Stimulated activated CD8-positive, alpha-beta memory T cell treated with anti-CD3 and anti-CD28 coated beads, Interleukin-7, amount 100 ng/mL, for 24 hours (primary cell): Measurements from ENCODE around the gene SLC17A7.
"Not testable (repeated sequence)": the region's sequence is repeated elsewhere in the genome, so short reads cannot be mapped to it uniquely, and the experiment has no call there.

ENCODE experiments used
- DNase-seq: peaks from one replicate; pipeline ENCODE4 v3.0.0-alpha.2; 2020; ENCODE audit warnings: low read depth

Gene SLC17A7

DNA sequence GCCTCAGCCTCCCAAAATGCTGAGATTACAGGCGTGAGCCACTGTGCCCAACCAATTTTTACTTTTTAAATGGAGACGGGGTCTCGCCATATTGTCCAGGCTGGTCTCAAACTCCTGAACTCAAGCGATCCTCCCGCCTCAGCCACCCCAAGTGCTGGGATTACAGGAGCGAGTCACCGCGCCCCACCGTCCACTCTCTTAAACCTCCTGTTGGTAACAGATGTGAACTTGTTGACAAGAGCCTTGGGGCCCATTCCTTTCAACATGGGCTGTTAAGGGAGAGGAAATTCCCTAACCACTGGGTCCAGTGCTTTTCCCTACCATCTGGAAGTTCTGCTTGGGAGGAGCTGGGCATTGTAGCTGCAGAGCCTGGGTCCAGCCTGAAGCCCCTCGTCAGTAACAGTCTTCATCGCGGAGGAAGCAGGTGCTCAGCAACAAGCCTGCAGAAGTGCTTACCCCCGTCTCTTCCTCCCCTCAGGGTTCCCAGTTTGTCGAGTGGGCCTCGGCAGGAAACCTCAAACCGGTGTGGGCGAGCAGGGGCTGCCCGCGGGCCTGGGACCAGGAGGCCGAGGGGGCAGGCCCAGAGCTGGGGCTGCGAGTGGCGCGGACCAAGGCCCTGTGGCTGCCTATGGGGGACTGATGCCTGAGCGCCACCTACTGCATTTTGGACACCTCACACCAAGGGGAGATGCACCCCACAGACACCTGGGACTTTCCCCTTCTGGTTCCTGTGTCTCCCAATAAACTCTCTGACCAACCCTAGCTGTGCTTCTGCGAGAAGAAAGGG is 28.7 kb upstream of the SLC17A7 start:
- DNase-seq = no peak

DNA sequence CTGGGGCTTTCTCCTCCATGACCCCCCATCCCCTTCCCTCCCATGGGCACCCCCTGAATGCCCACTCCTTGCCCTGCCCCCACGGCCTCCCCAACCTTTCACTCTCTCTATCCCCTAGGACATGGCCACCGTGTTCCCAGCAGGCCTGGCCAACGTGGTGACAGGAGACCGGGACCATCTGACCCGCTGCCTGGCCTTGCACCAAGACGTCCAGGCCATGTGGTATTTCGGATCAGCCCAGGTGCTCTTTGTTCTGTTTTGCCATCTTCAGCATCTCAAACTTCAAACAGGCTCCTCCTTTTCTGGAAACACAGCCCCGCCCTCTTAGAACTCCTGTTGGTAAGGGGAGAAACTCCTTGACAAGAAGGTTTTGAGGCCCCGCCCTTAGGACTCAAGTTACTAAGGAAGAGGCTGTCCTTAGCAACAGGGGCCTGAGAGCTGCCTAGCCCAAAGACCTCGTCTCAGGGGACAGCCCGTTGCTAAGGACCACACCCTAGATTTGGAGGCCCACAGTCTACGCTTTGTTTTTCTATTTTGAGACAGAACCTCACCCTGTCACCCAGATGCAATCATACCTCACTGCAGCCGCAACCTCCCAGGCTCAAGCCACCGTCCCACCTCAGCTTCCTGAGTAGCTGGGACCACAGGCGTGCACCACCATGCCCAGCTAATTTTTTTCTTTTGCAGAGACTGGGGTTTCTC is 27.6 kb upstream of the SLC17A7 start:
- no peak for DNase-seq

DNA sequence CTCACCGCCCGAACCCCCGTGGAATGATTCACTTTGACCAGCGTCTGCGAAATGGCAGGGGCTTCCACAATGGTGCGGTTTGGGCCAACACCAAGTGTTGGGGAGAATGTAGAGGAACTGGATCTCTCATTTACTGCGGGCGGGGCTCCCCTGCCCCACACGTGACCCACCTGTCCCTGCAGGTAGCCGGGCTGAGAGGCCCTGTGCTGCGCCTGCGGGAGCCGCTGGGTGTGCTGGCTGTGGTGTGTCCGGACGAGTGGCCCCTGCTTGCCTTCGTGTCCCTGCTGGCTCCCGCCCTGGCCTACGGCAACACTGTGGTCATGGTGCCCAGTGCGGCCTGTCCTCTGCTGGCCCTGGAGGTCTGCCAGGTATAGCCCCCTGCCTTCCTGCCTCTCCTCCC is 26.9 kb upstream of the SLC17A7 start:
- no peak for DNase-seq

DNA sequence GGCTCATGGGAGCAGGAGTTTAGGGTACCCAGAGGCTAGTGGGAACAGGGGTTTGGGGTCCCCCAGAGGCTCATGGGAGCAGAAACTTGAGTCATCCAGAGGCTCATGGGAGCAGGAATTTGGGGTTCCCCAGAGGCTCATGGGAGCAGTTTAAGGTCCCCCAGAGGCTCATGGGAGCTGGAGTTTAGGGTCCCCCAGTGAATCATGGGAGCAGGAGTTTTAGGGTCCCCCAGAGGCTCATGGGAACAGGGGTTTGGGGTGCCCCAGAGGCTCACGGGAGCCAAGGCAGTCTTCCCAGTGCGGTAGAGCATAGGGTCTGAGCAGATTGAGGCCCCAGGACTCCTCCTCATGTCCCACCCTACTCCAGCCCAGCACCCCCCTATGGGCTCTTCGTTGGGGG is 24.0 kb upstream of the SLC17A7 start:
- DNase-seq = no peak

DNA sequence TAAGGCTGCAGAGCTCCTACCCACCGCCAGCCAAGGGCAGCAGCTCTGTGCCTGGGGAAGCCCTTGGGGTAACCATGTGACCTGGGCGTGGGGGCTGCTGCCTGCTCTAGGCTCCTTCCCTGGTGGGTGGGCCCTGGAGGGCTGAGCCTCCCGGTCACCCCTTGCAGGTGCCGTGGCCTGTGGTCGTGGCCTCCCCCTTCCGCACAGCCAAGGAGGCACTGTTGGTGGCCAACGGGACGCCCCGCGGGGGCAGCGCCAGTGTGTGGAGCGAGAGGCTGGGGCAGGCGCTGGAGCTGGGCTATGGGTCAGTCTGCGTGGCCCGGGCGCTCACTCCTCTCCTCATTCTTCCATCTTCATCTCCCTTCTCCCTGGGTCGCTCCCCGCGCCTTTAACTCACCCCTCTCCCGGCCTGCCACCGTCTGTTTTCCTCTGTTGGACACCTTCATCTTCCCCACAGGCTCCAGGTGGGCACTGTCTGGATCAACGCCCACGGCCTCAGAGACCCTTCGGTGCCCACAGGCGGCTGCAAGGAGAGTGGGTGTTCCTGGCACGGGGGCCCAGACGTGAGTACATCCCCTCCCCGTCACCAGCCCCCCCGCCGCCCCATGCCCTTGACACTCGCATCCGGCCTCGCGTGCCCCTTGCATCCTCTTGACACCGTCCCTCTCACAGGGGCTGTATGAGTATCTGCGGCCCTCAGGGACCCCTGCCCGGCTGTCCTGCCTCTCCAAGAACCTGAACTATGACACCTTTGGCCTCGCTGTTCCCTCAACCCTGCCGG is 22.8 kb upstream of the SLC17A7 start:
- no peak for DNase-seq

DNA sequence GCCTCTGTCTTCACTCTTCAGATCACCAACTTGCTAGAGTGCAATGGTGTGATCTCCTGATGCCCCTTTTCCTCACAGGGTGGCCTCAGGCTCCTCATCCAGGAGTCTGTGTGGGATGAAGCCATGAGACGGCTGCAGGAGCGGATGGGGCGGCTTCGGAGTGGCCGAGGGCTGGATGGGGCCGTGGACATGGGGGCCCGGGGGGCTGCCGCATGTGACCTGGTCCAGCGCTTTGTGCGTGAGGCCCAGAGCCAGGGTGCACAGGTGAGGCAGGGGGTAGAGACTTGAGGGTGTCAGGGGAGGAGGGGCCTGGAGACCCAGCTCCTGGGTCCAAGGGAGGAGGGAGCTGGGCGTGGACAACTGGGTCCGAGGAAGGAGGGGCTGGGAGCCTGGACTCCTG is 21.2 kb upstream of the SLC17A7 start:
- no peak for DNase-seq

DNA sequence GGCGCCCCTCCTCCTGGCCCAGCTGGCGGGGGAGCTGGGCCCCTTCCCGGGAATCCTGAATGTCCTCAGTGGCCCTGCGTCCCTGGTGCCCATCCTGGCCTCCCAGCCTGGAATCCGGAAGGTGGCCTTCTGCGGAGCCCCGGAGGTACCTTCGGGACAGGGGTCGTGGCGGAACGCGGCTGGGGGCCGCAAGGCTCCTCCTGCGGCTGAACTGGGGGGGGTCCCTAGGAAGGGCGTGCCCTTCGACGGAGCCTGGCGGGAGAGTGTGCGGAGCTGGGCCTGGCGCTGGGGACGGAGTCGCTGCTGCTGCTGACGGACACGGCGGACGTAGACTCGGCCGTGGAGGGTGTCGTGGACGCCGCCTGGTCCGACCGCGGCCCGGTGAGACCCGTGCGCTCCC is 20.3 kb upstream of the SLC17A7 start:
- DNase-seq = no peak

DNA sequence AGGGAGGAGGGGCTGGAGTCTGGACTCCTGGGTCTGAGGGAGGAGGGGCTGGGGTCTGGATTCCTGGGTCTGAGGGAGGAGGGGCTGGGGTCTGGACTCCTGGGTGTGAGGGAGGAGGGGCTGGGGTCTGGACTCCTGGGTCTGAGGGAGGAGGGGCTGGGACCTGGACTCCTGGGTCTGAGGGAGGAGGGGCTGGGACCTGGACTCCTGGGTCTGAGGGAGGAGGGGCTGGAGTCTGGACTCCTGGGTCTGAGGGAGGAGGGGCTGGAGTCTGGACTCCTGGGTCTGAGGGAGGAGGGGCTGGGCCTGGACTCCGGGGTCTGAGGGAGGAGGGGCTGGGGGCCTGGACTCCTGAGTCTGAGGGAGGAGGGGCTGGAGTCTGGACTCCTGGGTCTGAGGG is 19.8 kb upstream of the SLC17A7 start:
- not testable (repeated sequence) for DNase-seq

DNA sequence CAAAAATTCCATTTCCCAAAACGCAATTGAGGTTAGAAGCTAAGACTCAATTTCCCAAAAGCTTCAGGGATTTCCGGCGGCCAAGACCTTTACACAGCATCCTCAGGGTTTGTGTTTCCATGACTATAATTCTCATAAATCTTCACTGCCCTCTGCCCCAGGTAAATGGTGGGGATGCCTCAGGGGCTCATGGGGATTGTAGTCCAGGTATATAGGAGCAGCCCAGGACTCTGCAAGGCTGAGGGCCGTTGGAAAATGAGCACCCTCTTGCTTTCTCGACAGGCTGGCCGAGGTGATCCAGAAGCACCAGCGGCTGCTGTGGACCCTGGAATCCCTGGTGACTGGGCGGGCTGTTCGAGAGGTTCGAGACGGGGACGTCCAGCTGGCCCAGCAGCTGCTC is 18.1 kb upstream of the SLC17A7 start:
- no peak for DNase-seq

DNA sequence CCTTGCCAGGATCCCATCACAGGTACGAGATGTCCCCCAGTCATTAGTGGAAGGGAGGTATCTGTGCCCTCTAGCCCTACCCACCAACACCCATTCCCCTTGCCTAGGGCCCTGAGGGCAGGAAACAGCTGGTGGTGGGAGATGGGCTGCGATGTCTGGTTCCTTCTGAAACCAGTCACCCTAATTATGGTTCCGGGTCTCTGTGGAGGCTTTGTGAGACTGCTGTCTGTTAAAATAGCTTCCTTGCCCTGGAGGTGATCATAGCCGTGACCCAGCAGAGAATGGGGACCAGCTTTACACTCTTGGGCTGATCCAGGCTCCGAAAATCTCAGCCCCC is 17.2 kb upstream of the SLC17A7 start:
- no peak for DNase-seq

DNA sequence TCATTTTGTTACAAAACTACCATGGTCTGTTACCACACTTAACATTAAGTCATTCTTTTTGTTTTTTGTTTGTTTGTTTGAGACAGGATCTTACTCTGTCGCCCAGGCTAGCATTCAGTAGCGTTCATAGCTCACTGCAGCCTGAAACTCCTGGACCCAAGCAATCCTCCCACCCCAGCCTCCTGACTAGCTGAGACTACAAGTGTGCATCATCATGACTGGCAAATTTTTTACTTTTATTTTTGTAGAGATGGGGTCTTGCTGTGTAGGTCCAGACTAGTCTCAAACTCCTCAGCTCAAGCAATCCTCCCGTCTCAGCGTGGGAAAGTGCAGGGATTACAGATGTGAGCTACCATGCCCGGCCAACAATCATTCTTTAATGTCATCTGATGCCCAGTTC is 15.0 kb upstream of the SLC17A7 start:
- DNase-seq = no peak

DNA sequence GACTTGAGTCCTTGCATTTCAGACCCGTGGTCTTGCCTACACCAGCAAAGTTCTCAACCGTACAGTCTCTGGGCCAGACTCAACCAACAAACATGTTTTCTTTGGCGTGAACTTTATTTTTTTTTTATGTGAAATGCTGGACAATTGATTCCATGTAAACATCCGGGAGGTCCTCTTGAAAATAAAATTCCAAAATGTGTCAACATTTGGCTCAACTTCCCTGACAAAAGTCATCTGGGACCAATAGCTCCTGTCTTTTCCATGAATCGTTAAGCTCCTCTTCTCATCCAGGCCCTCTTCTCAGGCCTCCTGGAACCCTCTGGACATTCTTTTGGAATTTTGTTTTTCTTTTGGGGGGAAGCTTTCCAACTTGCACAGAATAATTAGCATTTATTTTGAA is 14.4 kb upstream of the SLC17A7 start:
- DNase-seq = no peak

DNA sequence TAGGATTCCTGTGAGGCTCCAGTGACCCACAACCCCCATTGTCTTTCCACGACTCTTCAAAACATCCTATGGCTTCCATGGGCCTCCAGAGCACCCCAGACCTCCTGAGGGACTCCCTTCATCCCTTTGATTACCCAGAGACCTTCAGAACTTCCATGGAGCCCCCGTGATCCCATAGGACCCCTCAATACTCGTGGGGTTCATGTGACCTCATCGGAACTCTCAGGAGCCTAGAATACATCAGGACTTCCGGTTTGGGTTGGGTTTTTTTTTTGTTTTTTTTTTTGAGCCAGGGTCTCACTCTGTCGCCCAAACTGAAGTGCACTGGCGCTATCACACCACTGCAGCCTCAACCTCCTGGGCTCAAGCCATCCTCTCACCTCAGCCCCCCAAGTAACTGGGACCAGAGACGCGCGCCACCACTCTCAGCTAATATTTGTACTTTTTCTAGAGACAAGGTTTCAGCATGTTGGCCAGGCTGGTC is 12.5 kb upstream of the SLC17A7 start:
- DNase-seq = no peak

DNA sequence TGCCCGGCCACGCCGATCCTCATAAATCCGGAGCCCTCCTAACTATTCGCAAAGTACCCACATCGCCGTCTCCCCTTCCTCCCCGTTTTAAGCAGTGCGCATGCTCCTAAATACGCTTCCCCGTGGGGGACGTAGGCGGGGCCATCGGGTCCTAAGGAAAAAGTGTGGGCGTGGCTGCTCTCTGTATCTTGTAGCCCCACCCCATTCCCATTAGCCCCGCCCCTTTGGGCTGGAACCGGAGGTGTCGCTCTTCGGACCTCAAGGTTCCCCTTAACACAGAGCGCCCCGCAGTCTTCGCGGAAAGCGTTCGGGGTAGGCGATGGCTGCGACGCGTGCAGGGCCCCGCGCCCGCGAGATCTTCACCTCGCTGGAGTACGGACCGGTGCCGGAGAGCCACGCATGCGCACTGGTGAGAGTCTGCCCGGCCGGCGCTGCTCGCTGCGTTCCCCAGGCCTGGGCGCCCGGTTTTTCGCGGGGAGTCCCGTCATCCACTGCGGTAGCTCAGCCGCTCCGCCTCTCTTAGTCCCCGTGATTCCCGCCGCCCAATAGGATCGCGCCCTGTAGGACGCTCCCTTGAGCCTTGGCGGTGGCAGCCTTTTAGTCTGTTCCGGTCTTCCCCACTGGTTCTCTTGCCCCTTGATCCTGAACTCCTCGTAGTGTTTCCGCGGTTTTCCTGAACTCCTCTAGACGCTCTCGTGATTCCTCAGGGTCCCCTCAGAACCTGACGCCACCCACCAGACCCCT is 11.9 kb upstream of the SLC17A7 start, which contains the start of gene ALDH16A1:
TSS of gene ALDH16A1 (plus strand) at position 213 of the 744 bp plus-strand sequence. CDS start at position 320, 107 bp downstream.
- DNase-seq = peak; percentile 93

DNA sequence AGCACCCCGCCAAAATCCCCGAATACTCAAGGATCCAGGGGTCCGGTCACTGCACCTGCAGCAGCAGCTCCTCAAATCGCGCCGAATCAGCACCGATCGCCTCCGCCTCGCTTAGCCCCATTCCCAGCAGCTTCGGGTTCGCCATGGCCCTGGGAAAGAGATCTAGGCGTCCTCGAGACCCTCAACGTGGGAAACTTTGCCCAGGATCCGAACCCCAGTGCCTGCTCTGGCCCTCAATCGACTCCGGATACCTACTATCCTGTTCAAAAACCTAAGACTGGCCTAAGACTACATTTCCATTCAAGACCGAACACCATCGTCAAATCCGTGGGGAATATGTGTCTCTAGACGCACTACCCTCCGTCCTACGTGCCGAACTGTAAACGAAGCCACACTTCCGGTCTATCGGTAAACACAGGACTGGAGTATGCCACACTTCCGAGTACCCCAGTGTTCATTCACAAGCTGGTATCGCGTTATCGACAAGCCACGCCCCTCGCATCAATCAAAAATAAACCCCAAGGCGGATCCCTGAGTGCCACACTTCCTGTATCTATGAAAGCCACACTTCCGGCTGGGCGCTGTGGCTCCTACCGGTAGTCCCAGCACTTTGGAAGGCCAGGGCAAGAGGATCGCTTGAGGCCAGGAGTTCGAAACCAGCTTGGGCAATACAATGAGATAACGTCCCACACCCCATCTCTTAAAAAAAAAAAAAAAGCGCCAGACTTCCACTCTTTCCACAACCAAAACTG is 10.3 kb upstream of the SLC17A7 start, which contains the start of gene PIH1D1:
TSS of gene PIH1D1 (minus strand) at position 385 of the 752 bp plus-strand sequence. CDS start at position 145, 240 bp downstream.
- DNase-seq = peak; percentile 88

DNA sequence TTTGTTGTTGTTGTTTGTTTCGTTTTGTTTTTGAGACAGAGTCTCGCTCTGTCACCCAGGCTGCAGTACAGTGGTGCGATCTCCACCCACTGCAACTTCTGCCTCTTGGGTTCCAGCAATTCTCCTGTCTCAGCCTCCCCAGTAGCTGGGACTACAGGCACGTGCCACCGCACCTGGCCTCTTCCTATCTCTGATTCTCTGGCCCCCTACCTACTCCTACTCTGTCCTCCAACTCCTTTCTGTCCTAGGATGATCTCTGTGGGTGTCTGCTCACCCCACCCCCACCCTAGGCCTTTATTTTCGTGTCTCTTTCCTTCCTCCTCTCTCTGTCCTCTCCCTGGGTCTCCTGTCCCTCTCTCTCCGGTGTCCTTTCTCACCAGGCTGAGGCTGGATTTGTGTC is 9.1 kb upstream of the SLC17A7 start:
- no peak for DNase-seq

DNA sequence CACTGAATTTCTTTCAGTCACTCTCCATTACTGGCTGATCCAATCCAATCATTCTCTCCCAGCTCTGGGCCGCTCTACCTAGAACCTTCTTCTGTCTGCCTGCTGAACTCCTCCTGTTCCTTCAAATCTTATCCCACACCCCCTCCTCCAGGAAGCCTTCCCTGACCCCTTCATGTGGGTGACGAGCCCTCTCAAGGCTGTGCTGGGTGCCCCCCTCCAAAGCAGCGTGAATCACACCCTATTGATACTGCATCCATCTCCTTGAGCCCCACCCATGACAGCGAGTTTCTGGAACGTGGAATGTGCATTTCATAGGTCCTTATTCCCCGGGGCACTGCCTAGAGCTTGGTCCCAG is 7.1 kb upstream of the SLC17A7 start:
- DNase-seq = no peak

DNA sequence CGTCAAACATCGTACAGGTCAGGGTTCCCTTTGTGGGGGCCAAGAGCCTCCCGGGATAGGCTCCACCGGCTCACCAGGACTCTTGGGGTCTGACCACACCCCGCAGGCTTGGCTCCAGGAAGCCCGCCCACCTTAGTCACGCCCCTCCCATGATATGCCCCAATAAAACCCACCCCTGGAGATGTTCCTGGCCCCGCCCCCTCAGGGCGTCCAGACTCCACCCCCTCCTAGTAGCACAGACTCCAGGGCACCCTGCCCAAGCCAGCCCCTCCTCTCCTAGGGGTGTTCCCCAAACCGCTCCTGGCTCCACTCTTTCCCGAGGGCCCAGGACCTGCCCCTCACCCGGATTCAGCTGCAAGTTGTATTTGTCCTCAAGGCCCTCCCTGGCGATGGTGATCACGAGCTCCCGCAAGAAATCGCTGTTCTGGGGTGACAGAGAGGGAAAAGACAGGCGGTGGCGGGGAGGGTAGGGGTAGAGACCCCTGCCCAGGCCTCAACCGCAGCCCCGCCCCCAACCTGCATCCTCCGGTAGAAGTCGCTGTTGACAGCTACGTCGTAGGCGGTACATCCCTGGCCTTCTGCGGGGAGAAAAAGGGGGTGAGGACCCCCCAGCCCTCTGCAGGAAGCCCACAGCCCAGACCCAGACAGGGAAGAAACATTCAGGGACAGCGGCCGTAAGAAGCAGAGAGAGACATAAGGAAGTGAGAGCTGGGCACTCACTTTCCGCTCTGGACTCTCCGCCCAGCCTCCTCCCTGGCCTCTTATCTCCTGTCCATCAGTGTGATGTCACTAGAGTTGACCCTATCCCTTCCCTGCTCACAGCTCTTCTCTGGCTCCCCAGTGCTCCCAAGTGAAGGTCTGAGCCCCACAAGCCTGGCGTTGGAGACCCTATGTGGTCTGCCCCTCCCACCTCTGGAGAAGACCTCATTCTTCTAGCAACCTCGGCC is 6.4 kb upstream of the SLC17A7 start:
- DNase-seq = no peak

DNA sequence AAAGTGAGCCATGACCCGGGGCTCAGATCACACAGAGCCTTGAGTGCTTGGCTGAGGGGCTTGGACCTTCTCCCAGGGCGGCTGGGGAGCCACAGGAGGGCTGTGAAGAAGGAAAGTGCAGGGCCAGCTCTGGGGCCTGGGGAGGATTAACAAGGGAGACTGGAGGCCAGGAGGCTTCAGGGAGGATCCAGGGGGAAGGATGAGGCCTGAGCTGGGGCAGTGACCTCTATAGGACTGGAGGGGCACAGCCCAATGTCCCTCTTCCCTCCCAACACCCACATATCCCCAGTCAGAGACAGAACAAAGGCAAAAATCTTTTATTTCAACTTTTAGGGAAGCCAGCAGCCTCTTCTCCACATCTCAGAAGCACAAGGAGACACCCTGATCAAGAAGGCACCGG is 4.7 kb upstream of the SLC17A7 start:
- DNase-seq = no peak

DNA sequence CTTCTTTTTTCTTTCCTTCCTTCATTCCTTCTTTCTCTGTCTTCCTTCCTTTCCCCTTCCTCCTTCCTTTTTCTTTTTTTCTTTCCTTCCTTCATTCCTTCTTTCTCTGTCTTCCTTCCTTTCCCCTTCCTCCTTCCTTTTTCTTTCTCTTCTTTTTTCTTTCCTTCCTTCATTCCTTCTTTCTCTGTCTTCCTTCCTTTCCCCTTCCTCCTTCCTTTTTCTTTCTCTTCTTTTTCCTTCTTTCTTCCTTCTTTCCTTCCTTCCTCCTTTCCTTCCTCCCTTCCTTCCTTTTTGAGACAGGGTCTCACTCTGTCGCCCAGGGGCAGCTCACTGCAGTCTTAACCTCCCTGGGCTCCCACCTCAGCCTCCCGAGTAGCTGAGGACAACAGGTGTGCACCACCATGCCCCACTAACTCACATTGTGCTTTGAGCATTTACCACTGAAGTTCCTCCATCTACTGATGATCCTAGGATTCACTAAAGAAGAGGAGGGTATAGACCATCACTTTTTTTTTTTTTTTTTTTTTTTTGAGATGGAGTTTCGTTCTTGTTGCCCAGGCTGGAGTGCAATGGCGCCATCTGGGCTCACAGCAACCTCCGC is 2.9 kb upstream of the SLC17A7 start:
- DNase-seq = not testable (repeated sequence)
